Adrenal gland (tissue), 12 donors: ENCODE results near the gene CD248. TPM values are rescaled to one million over a fixed set of nuclear protein-coding genes. Genes with fewer than 3 reads are reported as not detected.

Source experiments
- DNase-seq, 7 donors: peaks; one replicate each; pipeline ENCODE4 v3.0.0-alpha.2; 2019 to 2020
- H3K27ac ChIP-seq, 5 donors: fragments of 200-600 bp; sonication (generic) in 4 of 5; 1 replicate in 3 of 5; 2 replicates in 2 of 5; pipeline versions ENCODE4 v1.5.1 to v1.8.0; 2016 to 2020; ENCODE audit warnings: mild to moderate bottlenecking in 1 of 5
- H3K27me3 ChIP-seq: fragments of 200-600 bp; 2 replicates; pipeline ENCODE4 v1.8.0; 2021
- H3K36me3 ChIP-seq, 2 donors: fragments of 200-600 bp; replicated peaks in 1 of 2; 1 replicate in 1 of 2; 2 replicates in 1 of 2; pipeline versions ENCODE4 v1.5.1 to v1.8.0; 2018 to 2022
- H3K4me1 ChIP-seq, 2 donors: fragments of 200-600 bp; replicated peaks in 1 of 2; 1 replicate in 1 of 2; 2 replicates in 1 of 2; pipeline versions ENCODE4 v1.5.1 to v1.8.0; 2018 to 2021
- H3K4me3 ChIP-seq, 4 donors: fragments of 200-600 bp; sonication (generic) in 3 of 4; one replicate each; pipeline ENCODE4 v1.5.1; 2016 to 2018
- H3K9me3 ChIP-seq, 3 donors: fragments of 200-600 bp; sonication (generic) in 1 of 3; replicated peaks in 1 of 3; 1 replicate in 2 of 3; 2 replicates in 1 of 3; pipeline versions ENCODE4 v1.5.1 to v1.8.0; 2016 to 2021
- POLR2A ChIP-seq, 2 donors: fragments of 450-650 bp; IDR thresholded peaks; one replicate each; pipeline ENCODE4 v1.6.1; 2017; ENCODE audit warnings: antibody characterized with exemption in 2 of 2, mild to moderate bottlenecking in 2 of 2, moderate library complexity in 1 of 2
- WGBS, 4 donors: extraction: QIAGEN DNeasy Blood & Tissue Kit in 2 of 4; methylation state at CpG; one replicate each; pipeline versions ENCODE4 v1.1.5 to v1.1.7; 2013 to 2017; 5-methylcytosine and 5-hydroxymethylcytosine counted together
- intact Hi-C, 2 donors: fragments of 100-400 bp; cut with DNase I; formaldehyde crosslinking; loops; one replicate each; pipeline versions ENCODE4 v1.14.1 to v1.15.0; 2022 to 2023
- polyA plus RNA-seq, 3 donors: library from polyadenylated mRNA; stranded (reverse); fragments of 200-250 nt in 2 of 3; fragments of 350-450 nt in 1 of 3; fragmentation: Illumina TruSeq in 1 of 3; extraction: RNeasy Lipid Tissue Mini Kit (QIAGEN cat#74804) in 1 of 3; gene quantifications; one replicate each; pipeline ENCODE4 v1.2.3, GENCODE V29; 2013 to 2014
- total RNA-seq, 9 donors: library from RNA; depleted of rRNA in 4 of 9; stranded (reverse); fragments of >200 nt in 4 of 9; fragments of 120-200 nt in 1 of 9; fragmentation: NEBNext Ultra II Directional in 1 of 9; extraction: Animal tissue kit (Norgen Biotek cat#: 25700) in 1 of 9; gene quantifications; one replicate each; pipeline versions ENCODE4 v1.1.0 to v1.2.4, GENCODE V29; 2013 to 2023
- TF ChIP-seq, protein P1 (sequence below), 6 experiments: fragments of 450-650 bp in 4 of 6; fragments of 200-600 bp in 2 of 6; sonication (generic) in 1 of 6; IDR thresholded peaks; 1 replicate in 5 of 6; 2 replicates in 1 of 6; pipeline versions ENCODE4 v1.5.1 to v1.8.0; 2016 to 2021; ENCODE audit warnings: antibody characterized with exemption in 6 of 6, mild to moderate bottlenecking in 2 of 6, moderate library complexity in 1 of 6
- donor health status: healthy with polysubstance abuse.
- donor health status: Bipolar disorder and iron deficiency.
- donor health status: DM: yes; HTN: yes; CAD: no.
- donor health status: DM: no; HTN: no; CAD: no.
- donor health status: DM: no; HTN: no; CAD: no.
- donor health status: DM: yes; HTN: yes; CAD: no.

The CD248 gene
- total and polyA plus RNA-seq, 12 donors, result 3.8 to 28.0 (median 15.8) TPM

DNA sequence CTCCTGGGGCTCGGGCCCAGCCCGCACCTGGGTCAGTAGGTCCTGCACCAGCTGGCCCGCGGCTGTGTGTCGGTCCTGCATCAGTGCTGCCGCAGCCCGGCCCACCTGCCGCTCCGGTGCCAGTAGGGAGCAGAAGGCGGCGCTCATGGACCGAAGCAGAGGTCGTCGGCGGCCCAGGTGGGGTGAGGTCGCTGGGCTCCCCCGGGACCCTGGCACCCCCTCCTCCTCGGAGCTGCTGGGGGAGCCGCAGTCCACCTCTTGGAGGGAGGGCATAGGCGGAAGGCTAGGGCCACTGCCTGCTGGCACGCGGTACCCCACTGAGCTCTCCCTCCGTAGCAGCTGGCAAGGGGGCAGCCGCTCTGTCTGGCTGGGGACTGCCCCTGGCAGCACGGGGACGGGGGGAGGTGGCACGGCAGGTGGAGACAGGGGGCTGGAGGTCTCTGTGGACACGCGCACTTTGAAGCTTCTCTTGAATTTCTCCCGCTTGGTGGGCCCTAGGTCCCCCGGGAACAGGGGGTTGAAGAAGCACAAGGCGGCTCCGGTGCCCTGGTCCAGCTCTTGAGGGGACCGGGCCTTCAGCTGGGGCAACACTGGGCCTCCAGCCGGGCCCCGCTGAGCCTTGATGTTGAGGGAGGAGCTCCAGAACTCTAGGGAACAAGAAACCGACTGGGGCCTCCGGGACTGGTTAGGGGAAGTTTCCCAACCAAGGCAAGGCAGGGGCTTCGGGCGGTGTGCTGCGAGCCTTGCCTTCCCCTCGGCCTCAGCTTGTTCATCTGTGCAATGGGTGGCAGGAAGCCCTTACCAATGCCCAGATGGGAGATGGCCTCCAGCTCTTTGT is 18.0 kb upstream of the CD248 start:
- H3K36me3 ChIP-seq, result peaks cover 0 to 19% of the 10 kb centered on the region in 2 donors
- peak in 2 of 7 donors; percentile 21 to 22 for DNase-seq
- H3K4me1 ChIP-seq, result peaks cover 10 to 22% of the 10 kb centered on the region in 2 donors
- no peaks in the 10 kb centered on the region for H3K27me3 ChIP-seq
- intact Hi-C loops, result no loop called here
- H3K4me3 ChIP-seq, result peak overlapping the region in 1 of 4 donors; percentile 84
- WGBS, 4 donors, result 75 to 83% (median 82%) methylated on average over 13 to 42 of the region's 42 CpGs
- TF ChIP-seq, protein P1, sequence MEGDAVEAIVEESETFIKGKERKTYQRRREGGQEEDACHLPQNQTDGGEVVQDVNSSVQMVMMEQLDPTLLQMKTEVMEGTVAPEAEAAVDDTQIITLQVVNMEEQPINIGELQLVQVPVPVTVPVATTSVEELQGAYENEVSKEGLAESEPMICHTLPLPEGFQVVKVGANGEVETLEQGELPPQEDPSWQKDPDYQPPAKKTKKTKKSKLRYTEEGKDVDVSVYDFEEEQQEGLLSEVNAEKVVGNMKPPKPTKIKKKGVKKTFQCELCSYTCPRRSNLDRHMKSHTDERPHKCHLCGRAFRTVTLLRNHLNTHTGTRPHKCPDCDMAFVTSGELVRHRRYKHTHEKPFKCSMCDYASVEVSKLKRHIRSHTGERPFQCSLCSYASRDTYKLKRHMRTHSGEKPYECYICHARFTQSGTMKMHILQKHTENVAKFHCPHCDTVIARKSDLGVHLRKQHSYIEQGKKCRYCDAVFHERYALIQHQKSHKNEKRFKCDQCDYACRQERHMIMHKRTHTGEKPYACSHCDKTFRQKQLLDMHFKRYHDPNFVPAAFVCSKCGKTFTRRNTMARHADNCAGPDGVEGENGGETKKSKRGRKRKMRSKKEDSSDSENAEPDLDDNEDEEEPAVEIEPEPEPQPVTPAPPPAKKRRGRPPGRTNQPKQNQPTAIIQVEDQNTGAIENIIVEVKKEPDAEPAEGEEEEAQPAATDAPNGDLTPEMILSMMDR (IDR thresholded peaks at IDR 0.05), result no peak
- TF ChIP-seq POLR2A (IDR thresholded peaks at IDR 0.05), result no peak
- no peaks in the 10 kb centered on the region for H3K9me3 ChIP-seq
- H3K27ac ChIP-seq, result no peak overlapping the region

DNA sequence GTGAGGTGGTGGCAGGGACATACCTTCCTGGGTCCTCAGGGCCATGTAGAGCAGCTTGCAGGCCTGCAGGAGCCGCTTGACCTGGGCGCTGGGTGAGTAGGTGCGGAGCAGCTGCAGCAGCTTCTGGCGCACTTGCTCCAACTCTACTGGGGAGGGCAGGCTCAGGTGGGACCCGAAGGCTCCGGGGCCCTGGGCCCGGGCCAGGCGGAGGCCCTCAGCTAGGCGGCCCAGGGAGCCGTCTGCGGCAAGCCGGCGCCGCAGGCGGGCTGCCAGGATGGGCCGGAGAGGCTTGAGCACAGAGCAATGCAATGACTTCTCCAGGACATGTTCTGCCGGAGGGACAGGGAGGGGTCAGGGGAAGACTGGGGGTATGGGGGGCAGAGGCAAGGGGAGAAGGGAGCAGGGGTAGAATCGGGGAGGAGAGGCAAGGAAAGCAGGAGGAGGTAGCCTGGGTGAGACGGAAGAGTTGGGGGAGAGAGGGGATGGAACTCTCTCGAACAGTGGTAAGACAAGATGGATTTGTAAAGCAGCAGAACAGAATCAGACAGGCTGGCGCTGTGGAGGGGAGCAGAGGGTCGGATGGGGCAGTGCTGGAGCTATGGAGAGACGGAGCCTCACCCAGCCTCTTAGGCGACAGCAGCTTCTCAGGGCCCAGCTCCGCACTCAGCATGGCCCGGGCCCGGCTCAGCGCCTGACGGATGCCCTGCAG is 17.2 kb upstream of the CD248 start:
- H3K9me3 ChIP-seq, result no peaks in the 10 kb centered on the region
- intact Hi-C loops, result no loop called here
- TF ChIP-seq, protein P1 (IDR thresholded peaks at IDR 0.05), result no peak
- TF ChIP-seq POLR2A (IDR thresholded peaks at IDR 0.05), result no peak
- H3K36me3 ChIP-seq, result peaks cover 0 to 11% of the 10 kb centered on the region in 2 donors
- no peak overlapping the region for H3K4me3 ChIP-seq
- no peaks in the 10 kb centered on the region for H3K27me3 ChIP-seq
- 87 to 88% (median 87%) methylated on average over 11 to 29 of the region's 29 CpGs for WGBS, 4 donors
- H3K27ac ChIP-seq, result no peak overlapping the region
- peaks cover 10 to 22% of the 10 kb centered on the region in 2 donors for H3K4me1 ChIP-seq
- peak in 1 of 7 donors; percentile 13 for DNase-seq

DNA sequence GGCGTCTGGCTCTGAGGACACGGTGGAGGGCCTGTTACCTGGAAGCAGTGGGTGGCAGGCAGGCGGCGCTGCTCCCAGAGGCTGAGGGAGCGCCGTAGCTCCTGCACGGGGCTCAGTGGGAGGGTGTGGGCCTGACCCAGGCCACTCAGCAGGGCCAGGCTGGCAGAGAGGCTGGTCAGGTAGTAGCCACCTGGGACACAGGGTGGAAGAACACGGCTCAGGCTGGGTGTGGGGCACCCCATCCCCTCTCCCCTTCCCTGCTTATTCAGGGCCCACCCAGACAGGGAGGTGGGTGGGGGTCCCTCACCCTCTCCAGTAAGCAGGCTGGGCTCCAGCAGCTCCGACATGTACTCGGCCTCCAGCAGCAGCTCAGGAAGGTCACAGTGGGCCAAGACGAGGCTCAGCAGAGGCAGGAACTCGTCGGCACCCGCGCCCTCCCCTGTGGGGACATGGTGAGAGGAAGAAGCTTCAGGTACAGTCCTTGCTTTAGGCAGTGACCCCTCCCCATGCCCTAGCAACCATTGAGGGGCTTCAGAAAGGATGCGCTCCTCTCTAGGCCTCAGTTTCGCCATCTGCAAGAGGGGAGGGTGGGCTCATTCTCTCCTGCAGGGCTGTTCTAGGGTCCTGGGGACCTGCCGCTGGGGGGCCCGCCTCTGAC is 16.5 kb upstream of the CD248 start:
- Histone ChIP-seq H3K27me3 (no peaks in the 10 kb centered on the region), H3K9me3 (no peaks in the 10 kb centered on the region), H3K4me1 (peaks cover 10 to 28% of the 10 kb centered on the region in 2 donors), H3K36me3 (peaks cover 0 to 7% of the 10 kb centered on the region in 2 donors), H3K27ac (no peak overlapping the region), H3K4me3 (no peak overlapping the region)
- 83 to 100% (median 89%) methylated on average over 7 to 19 of the region's 19 CpGs for WGBS, 4 donors
- DNase-seq, result peak in 1 of 7 donors; percentile 9
- TF ChIP-seq, protein P1 (IDR thresholded peaks at IDR 0.05), result no peak
- no peak for TF ChIP-seq POLR2A (IDR thresholded peaks at IDR 0.05)
- intact Hi-C loops, result no loop called here
